Regular cardiac myocyte (primary cell): ENCODE measurements around the gene CHAC1. TPM values are rescaled to one million over a fixed set of nuclear protein-coding genes. Genes with fewer than 3 reads are reported as not detected.

ENCODE experiments used
- total RNA-seq: library from RNA; depleted of rRNA; stranded (reverse); fragments of >200 nt; gene quantifications from 2 replicates; pipeline ENCODE4 v1.2.3, GENCODE V29; 2014

CHAC1 gene, protein sequence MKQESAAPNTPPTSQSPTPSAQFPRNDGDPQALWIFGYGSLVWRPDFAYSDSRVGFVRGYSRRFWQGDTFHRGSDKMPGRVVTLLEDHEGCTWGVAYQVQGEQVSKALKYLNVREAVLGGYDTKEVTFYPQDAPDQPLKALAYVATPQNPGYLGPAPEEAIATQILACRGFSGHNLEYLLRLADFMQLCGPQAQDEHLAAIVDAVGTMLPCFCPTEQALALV
- 3.9 and 6.5 TPM in 2 replicates for total RNA-seq

DNA sequence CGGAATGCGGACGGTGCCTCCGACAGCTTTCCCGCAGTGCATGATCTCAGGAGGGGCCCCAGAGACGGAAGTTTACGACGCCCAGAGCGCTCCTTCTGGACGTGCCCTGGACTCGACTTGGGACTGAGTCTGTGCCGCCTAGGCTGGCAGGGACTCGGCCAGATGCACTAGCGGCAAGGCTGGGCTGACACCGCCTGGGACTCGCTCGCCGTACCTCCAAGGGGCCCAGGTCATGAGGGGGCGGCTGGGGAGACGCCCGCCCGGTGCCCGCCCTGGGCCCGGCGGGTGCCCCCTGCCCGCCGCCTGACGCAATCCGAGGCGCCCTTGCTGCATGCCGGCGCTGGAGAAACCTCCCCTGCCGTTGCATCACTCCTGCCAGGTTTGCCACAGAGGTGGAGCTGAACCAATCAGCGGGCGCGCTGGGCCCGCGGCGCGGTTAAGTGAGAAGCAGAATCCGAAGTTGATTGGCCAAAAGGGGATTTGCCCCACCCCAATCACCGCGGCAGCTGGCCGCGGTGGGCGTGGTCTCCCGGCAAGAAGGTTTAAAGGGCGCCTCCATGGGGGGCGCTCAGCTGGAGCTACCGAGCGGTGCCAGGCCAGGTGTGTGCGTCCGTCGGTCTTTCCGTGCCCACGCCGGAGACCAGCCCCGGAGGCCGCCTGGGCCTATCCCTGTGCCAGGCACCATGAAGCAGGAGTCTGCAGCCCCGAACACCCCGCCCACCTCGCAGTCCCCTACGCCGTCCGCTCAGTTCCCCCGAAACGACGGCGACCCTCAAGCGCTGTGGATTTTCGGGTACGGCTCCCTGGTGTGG, at the start of gene CHAC1:
TSS of gene CHAC1 (plus strand) at position 571 of the 812 bp plus-strand sequence. CDS start at position 684, 113 bp downstream.

DNA sequence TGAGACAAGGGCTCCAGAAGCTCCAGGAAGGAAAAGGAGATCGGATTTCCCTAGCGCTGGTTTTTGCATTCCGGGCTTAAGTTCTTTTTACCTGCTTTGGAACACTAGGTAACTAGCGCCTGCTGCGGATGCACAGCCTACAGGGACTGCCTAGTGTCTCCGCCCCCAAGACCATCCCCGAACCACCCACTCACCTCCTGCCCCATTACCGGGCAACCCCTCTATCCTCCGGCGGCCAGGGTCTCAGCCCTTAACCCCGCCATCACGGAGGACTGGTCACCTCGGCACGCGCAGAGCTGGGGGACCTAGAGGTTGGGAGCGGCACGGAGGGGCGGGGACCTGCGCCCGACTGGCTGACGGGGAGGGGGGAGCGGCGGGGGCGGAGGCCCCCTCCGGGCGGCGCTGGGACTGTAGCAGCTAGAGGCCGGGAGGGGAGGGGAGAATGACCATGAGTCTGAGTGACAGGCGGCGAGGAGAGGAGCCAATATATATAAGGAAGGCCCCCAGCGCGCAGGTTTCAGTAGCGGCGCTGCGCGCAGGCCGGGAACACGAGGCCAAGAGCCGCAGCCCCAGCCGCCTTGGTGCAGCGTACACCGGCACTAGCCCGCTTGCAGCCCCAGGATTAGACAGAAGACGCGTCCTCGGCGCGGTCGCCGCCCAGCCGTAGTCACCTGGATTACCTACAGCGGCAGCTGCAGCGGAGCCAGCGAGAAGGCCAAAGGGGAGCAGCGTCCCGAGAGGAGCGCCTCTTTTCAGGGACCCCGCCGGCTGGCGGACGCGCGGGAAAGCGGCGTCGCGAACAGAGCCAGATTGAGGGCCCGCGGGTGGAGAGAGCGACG, 24.2 kb upstream of the CHAC1 start, which contains the start of gene DLL4:
TSS of gene DLL4 (plus strand) at position 520 of the 839 bp plus-strand sequence. CDS start 329 bp downstream, outside the sequence.

Other genes starting within 250 kb of the CHAC1 start
- 29.6 and 40.5 TPM in 2 replicates for gene RMDN3, start 198.2 kb upstream of the CHAC1 start, total RNA-seq
- gene GCHFR, start 189.4 kb upstream of the CHAC1 start, total RNA-seq, result 0.38 and 2.0 TPM in 2 replicates
- not detected in 2 replicates for gene C15orf62, start 183.5 kb upstream of the CHAC1 start, total RNA-seq
- gene ZFYVE19, start 146.4 kb upstream of the CHAC1 start, total RNA-seq, result 13.5 and 21.7 TPM in 2 replicates
- 11.0 and 26.6 TPM in 2 replicates for gene DNAJC17, start 146.0 kb upstream of the CHAC1 start, total RNA-seq
- gene PPP1R14D, start 124.8 kb upstream of the CHAC1 start, total RNA-seq, result not detected in 2 replicates
- 0.28 and 0.58 TPM in 2 replicates for gene SPINT1, start 109.4 kb upstream of the CHAC1 start, total RNA-seq
- gene RHOV, start 79.2 kb upstream of the CHAC1 start, total RNA-seq, result not detected in 2 replicates
- gene VPS18, start 59.0 kb upstream of the CHAC1 start, total RNA-seq, result 47.9 and 49.5 TPM in 2 replicates
- 0.28 and 0.38 TPM in 2 replicates for gene DLL4, start 24.1 kb upstream of the CHAC1 start, total RNA-seq
- 27.6 and 30.9 TPM in 2 replicates for gene INO80, start 162.8 kb downstream of the CHAC1 start, total RNA-seq